GM23248 (cell line): ENCODE results near the gene PRKAR1B. TPM values are rescaled to one million over a fixed set of nuclear protein-coding genes. Genes with fewer than 3 reads are reported as not detected.

Source experiments
- DNase-seq: peaks from one replicate; pipeline ENCODE4 v3.0.0-alpha.2; 2015
- H2AFZ ChIP-seq: fragments of 200-600 bp; sonication (generic); 2 replicates; pipeline ENCODE4 v1.6.1; 2016; ENCODE audit warnings: antibody characterized with exemption
- H3F3A ChIP-seq: fragments of 200-600 bp; sonication (generic); 2 replicates; pipeline ENCODE4 v1.6.1; 2016; ENCODE audit warnings: mild to moderate bottlenecking, antibody characterized with exemption, mixed run types; ENCODE audit not compliant: insufficient read depth
- H3K27ac ChIP-seq: fragments of 200-600 bp; sonication (generic); 2 replicates; pipeline ENCODE4 v1.5.1; 2016; ENCODE audit warnings: mild to moderate bottlenecking
- H3K27me3 ChIP-seq: fragments of 200-600 bp; sonication (generic); replicated peaks from 2 replicates; pipeline ENCODE4 v1.6.1; 2016; ENCODE audit warnings: mild to moderate bottlenecking; ENCODE audit not compliant: insufficient read depth
- H3K36me3 ChIP-seq: fragments of 200-600 bp; sonication (generic); 2 replicates; pipeline ENCODE4 v1.6.1; 2016; ENCODE audit warnings: low read depth, mild to moderate bottlenecking
- H3K4me1 ChIP-seq: fragments of 200-600 bp; sonication (generic); 2 replicates; pipeline ENCODE4 v1.6.1; 2016; ENCODE audit warnings: mild to moderate bottlenecking; ENCODE audit not compliant: insufficient read depth
- H3K4me2 ChIP-seq: fragments of 200-600 bp; sonication (generic); one replicate; pipeline ENCODE4 v1.6.1; 2016; ENCODE audit warnings: mild to moderate bottlenecking; ENCODE audit not compliant: unreplicated experiment
- H3K4me3 ChIP-seq: fragments of 200-600 bp; sonication (generic); 2 replicates; pipeline ENCODE4 v1.5.1; 2016; ENCODE audit warnings: mild to moderate bottlenecking
- H3K79me2 ChIP-seq: fragments of 200-600 bp; sonication (generic); 2 replicates; pipeline ENCODE4 v1.6.1; 2016; ENCODE audit warnings: mild to moderate bottlenecking; ENCODE audit not compliant: insufficient read depth
- H3K9ac ChIP-seq: fragments of 200-600 bp; sonication (generic); 2 replicates; pipeline ENCODE4 v1.6.1; 2016; ENCODE audit warnings: mild to moderate bottlenecking
- H3K9me2 ChIP-seq: fragments of 200-600 bp; sonication (generic); 2 replicates; pipeline ENCODE4 v1.6.1; 2016; ENCODE audit warnings: mixed run types, mild to moderate bottlenecking, moderate library complexity; ENCODE audit not compliant: insufficient read depth
- H3K9me3 ChIP-seq: fragments of 200-600 bp; sonication (generic); one replicate; pipeline ENCODE4 v1.6.1; 2017; ENCODE audit warnings: low read depth
- H4K20me1 ChIP-seq: fragments of 200-600 bp; sonication (generic); 2 replicates; pipeline ENCODE4 v1.6.0; 2016; ENCODE audit not compliant: insufficient read depth
- EZH2 ChIP-seq: fragments of 200-600 bp; sonication (generic); IDR thresholded peaks from 2 replicates; pipeline ENCODE4 v1.6.1; 2018; ENCODE audit warnings: antibody characterized with exemption, mild to moderate bottlenecking; ENCODE audit not compliant: insufficient read depth, poor library complexity, severe bottlenecking
- EZH2phosphoT487 ChIP-seq: fragments of 200-600 bp; sonication (generic); IDR thresholded peaks from 2 replicates; pipeline ENCODE4 v1.6.1; 2018; ENCODE audit warnings: antibody characterized with exemption, moderate library complexity, mild to moderate bottlenecking, low read depth; ENCODE audit not compliant: insufficient read depth
- WGBS, 2 experiments: methylation state at CpG; one replicate each; pipeline ENCODE4 v1.1.6; 2015 to 2017; ENCODE audit warnings: low lambda C conversion rate in 2 of 2, low coverage in 1 of 2; ENCODE audit errors: missing lambda C conversion rate in 2 of 2; 5-methylcytosine and 5-hydroxymethylcytosine counted together
- in situ Hi-C: fragments of 300-500 bp; cut with MboI; formaldehyde crosslinking; loops from 2 replicates; pipeline ENCODE4 v1.15.0; 2020
- polyA plus RNA-seq: library from polyadenylated mRNA; unstranded; fragments of >200 nt; fragmentation: Nextera tagmentation; extraction: Ambion mirVana; gene quantifications from 2 replicates; pipeline ENCODE4 v1.2.1, GENCODE V29; 2016
- total RNA-seq: library from RNA; depleted of rRNA; stranded (reverse); fragments of >200 nt; shearing (Covaris generic); gene quantifications from 2 replicates; pipeline ENCODE4 v1.2.3, GENCODE V29; 2014

Gene PRKAR1B
- total and polyA plus RNA-seq, 2 experiments from 2014 or later, result 10.2 to 12.9 TPM

DNA sequence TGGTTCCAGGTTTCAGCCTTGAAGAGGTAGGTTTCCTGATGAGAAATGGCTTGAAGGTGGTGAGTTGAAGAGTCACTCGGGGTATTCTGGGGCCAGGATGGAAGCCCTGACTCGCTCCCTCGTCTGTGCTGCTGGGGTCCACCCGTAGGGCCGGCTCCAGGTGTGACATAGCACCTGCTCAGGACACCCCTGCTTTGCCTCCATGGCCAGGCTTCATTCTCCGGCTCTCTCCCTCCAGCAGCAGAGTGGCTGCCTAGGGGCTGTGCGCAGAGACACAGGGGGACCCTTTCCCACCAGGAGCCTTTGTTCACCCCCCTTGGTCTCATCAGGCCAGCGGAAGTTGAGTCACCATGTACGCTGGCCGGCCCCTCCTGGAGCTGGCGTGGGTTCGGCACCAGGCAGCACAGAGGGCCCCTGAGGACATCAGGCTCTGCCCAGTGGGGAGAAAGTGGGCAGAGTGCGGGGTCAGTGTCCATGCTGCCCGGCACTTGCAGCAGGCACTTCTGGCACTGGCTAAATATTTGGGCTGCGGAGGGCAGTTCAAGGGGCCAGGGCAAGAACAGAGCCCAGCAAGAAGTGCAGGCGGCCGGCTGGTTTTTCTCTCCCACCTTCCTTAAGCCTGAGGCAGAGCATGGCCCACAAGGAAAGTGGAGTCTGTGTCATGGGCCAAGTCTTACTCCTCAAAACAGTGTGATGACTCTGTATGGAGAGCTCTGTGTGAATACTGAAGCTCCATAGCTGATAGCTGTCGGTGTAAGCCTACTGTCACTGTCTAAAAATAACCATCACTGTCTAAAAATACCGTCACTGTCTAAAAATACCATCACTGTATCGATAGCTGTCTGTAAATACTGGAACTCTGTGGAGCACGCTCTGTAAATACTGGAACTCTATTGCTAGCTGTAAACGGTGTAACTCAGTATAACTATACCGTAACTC, 3.7 kb upstream of the PRKAR1B start:
- no peak overlapping the region for H2AFZ ChIP-seq
- in situ Hi-C loops, result no loop called here
- TF ChIP-seq EZH2 (no peak), EZH2phosphoT487 (no peak)
- no peak overlapping the region for H3K9ac ChIP-seq
- WGBS, 2 experiments, result 79 to 81% methylated on average over 23 of the region's 23 CpGs
- H3K4me1 ChIP-seq, result 0 out of 2 replicates have a peak, but pooled peaks cover 1% of the 10 kb centered on the region
- 0 out of 2 replicates have a peak, but pooled peaks cover 2% of the 10 kb centered on the region for H3F3A ChIP-seq
- H3K9me2 ChIP-seq, result 0 out of 2 replicates have a peak, but pooled peaks cover 4% of the 10 kb centered on the region
- no peaks in the 10 kb centered on the region for H3K27me3 ChIP-seq
- no peak overlapping the region for H3K27ac ChIP-seq
- peaks cover 9% of the 10 kb centered on the region for H3K36me3 ChIP-seq
- H3K4me2 ChIP-seq, result no peak overlapping the region
- H4K20me1 ChIP-seq, result no peaks in the 10 kb centered on the region
- H3K79me2 ChIP-seq, result peaks cover 55% of the 10 kb centered on the region
- no peaks in the 10 kb centered on the region for H3K9me3 ChIP-seq
- DNase-seq, result peak; percentile 19
- no peak overlapping the region for H3K4me3 ChIP-seq

DNA sequence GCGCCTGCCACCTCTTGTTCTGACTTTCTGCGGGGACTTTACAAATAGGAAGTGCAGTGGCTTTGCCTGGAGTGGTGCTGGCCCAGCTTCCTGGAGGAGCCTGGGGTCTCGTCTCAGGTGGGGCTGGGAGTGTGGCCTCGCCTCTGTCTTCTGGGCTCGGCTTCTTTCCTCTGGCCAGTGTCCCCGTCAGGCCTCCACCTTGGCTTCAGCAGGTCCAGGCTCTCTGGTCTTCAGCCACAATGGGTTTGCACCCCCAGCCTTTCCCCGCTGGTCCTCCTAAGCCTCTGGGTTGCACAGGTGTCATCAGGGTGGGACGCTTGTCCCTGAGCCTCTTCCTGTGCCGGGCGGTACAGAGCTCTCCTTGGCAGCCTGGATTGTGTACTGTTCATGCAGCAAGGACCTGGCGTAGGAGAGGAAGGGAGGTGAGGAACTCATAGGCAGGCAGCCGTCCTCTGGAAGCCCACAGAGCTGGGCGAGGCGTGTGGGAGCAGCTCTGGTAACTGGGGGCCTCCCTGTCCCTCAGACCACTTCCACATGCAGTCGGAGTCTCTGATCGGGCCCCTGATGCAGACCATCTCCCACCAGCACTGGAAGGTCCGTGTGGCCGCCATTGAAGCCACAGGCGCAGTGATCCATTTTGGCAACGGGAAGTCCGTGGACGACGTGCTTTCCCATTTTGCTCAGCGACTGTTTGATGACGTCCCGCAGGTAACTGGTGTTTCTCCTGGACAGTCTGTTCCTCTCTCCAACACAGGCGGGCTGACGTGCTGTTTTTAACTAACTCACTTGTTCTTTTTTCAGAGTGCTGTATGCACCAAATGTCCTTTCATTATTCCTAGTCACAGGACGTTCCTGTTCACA, 2.3 kb upstream of the PRKAR1B start:
- WGBS, 2 experiments, result 88 to 90% methylated on average over 29 of the region's 29 CpGs
- Histone ChIP-seq H3K9me3 (no peaks in the 10 kb centered on the region), H3K79me2 (peaks cover 43% of the 10 kb centered on the region), H3K9ac (no peak overlapping the region), H3K4me1 (0 out of 2 replicates have a peak, but pooled peaks cover 4% of the 10 kb centered on the region), H3K9me2 (0 out of 2 replicates have a peak, but pooled peaks cover 4% of the 10 kb centered on the region), H3K36me3 (peaks cover 8% of the 10 kb centered on the region), H3K27me3 (no peaks in the 10 kb centered on the region), H3K4me2 (no peak overlapping the region), H3K4me3 (no peak overlapping the region), H3F3A (0 out of 2 replicates have a peak, but pooled peaks cover 4% of the 10 kb centered on the region), H4K20me1 (no peaks in the 10 kb centered on the region), H2AFZ (no peak overlapping the region), H3K27ac (no peak overlapping the region)
- TF ChIP-seq EZH2 (no peak), EZH2phosphoT487 (no peak)
- DNase-seq, result no peak
- in situ Hi-C loops, result no loop called here

GRCh38 chr7:728602-729001, 1.5 kb upstream of the PRKAR1B start:
- no peaks in the 10 kb centered on the region for H4K20me1 ChIP-seq
- DNase-seq, result no peak
- in situ Hi-C loops, result no loop called here
- peaks cover 35% of the 10 kb centered on the region for H3K79me2 ChIP-seq
- H3K4me2 ChIP-seq, result no peak overlapping the region
- no peaks in the 10 kb centered on the region for H3K27me3 ChIP-seq
- no peak overlapping the region for H3K9ac ChIP-seq
- 0 out of 2 replicates have a peak, but pooled peaks cover under 1% of the 10 kb centered on the region for H3K9me2 ChIP-seq
- H3K4me3 ChIP-seq, result no peak overlapping the region
- H3F3A ChIP-seq, result 0 out of 2 replicates have a peak, but pooled peaks cover 4% of the 10 kb centered on the region
- no peak overlapping the region for H3K27ac ChIP-seq
- 74 to 77% methylated on average over 9 of the region's 9 CpGs for WGBS, 2 experiments
- peaks cover under 1% of the 10 kb centered on the region; the same call in 1 of the 2 replicates for H3K36me3 ChIP-seq
- TF ChIP-seq EZH2, result no peak
- no peak for TF ChIP-seq EZH2phosphoT487
- no peaks in the 10 kb centered on the region for H3K9me3 ChIP-seq
- 0 out of 2 replicates have a peak, but pooled peaks cover 4% of the 10 kb centered on the region for H3K4me1 ChIP-seq
- H2AFZ ChIP-seq, result no peak overlapping the region
